ENCODE data around the gene MKKS. TPM values are rescaled to one million over a fixed set of nuclear protein-coding genes. Genes with fewer than 3 reads are reported as not detected.
"Not testable (repeated sequence)": the region's sequence is repeated elsewhere in the genome, so short reads cannot be mapped to it uniquely, and the experiment has no call there.

Gene MKKS
- total RNA-seq, 1 donor from 2014 or later, result 11.8 TPM

DNA sequence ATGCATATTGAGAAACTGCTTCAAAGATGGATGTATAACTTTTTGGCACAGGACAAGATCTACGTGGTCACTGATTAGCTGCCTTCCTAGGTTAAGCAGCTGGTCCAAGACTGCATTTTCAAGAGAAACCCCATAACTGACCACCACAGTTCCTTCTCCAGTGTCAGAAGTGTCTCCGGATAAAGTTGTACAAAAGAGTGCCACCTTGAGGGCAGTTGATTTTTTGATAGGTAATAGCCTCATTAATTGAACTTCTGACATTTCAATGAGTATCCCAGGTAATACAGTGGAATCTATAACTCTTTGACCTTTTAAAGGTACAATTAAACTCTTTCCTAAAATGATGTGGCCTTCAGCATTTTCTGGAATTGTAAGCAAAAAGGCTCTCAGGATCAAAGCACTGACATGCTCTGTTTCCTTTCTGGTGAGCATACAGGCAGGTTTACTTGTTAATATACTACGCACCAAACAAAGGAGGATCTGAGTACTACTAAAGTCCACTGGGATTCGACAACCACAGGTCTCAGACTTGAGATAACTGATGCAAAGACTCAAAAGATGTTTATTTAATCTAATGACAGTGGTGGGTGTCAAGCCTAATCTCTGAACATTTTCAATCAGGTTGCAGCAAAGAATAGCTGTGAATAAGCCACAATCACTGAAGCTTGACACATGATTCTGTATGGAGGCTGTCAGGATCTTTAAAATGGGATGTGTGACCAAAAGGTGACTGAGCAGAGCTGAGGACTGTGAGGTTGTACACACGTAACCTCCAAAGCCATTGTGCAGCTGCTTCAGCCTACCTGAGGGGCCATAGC, 21.2 kb downstream of the MKKS start:
- DNase-seq (ENCODE audit: low spot score), result no peak

DNA sequence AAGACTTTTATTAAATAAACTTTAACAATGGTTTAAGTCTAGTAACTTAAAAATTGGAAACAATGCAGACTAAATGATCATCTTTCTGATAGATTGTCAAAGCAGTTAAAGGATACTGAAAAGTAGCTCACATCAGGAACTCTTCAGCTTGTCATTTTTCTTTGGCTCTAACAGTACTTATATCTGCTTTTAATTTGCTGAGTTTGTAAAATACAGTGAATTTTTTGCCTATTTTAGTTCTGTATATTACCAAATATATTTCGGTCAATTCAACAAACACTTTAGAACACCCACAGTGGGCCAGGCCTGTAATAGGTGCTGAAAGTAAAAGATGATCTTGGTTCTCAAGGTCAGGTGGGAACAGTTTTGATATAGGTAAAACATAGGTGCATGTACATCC, 22.3 kb downstream of the MKKS start:
- no peak for DNase-seq (ENCODE audit: low spot score)

DNA sequence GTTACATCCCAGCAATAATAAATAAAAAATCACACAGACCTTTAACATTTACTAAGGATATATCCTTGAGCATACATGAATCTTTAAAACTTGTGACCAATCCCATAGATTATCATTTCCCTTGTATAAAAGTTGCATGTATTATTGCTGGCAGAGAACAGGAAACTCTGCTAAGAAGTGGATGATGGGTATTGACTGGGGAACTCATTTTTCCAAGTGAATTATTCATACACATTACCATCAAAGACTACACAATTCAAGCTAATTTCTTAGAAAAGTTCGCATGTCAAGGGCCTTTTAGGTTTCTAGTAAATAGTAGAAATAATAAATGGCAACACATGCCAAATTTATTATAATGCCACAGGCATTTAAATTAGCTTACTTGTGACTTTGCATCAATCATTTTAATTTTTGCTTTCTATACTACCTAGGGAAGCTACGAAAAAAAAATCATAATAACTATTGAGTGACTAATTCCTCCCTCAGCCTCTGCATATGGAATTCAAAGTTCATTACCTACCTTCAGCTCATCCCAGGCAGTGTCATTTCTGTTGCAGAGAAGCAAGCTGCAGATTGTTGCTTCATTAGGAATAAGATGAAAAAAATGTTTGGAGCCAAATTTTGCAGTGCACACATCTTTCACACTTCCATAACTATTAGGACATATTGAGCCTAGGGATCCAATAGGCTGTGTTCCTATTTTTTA, 25.8 kb downstream of the MKKS start:
- DNase-seq (ENCODE audit: low spot score), result no peak

DNA sequence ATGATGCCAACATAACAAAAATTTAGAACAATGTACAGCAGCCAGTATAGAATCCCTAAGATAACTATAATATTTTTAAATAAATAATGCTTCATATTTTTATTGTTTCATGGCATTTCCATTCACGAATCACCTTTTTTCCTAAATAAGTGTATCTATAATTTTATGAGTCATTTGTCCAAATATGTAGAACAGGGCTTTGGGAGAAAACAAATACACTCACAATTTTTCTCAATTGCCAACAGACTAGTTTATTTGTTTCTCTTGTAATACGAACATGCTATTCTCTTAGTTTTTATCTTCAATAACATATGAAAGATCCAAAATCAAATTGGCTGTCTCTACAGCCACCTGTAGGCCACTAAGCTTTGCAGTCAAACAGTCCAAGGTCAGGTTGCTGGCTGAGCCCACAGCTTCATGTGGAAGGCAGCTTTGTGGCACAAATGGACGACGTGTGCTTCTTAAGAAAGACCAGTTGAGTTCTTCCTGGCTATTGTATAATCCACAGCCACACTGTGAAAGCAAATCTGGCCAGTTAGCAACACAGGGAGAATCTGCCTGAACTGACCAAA, 29.0 kb downstream of the MKKS start:
- DNase-seq (ENCODE audit: low spot score), result no peak

DNA sequence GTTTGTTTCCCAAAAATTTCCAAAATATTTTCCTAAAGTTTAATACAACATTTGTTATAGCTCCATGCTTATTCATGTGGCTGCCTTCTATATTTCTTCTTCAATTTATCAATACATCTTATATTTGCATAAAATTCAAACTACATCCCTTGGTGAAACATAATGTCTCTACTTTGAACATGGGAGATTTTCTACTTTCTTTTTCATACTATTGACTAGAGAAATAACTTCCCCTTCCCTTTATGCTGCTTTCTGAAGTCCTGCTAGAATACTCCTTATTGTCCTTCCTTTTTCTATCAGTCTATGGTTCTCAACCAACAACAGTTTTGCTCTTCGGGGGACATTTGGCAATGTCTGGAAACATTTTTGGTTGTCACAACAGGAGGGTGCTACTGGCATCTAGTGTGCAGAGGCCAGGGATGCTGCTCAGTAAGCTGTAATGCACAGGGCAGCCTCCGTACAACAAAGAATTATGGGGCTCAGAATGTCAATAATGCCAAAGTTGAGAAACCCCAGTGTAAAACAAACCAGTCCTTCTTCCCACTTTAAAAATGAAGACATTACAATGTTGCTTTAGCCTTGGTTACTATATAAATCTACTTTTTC, 29.9 kb downstream of the MKKS start:
- no peak for DNase-seq (ENCODE audit: low spot score)

DNA sequence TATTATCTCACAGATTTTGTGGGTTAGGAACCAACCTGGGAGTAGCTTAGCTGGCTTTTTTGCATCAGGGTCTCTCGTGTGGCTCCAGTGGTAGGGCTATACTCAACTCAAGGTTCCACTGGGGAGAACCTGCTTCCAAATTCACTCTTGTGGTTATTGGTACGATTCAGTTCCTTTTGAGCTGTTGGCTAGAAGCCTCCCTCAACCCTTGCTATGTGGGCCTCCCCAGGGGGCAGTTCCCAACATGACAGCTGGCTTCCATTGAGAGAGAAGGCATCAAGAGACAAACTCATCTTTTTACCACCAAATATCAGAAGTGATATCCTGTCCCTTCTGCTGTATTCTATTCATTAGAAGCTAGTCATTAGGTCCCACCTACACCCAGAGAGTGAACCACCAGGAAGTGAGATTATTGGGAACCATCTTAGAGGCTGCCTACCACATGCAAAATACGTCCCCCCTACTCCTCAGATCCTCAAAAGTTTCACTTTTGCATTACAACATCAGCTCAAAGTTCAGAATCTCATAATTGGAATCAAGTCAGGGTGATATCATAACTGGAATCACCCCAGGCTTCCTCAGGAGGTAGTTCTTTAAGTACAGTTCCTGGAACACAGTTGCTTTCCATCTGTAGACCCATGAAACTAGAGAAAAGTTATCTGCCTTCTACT, 30.9 kb downstream of the MKKS start:
- DNase-seq (ENCODE audit: low spot score), result no peak

DNA sequence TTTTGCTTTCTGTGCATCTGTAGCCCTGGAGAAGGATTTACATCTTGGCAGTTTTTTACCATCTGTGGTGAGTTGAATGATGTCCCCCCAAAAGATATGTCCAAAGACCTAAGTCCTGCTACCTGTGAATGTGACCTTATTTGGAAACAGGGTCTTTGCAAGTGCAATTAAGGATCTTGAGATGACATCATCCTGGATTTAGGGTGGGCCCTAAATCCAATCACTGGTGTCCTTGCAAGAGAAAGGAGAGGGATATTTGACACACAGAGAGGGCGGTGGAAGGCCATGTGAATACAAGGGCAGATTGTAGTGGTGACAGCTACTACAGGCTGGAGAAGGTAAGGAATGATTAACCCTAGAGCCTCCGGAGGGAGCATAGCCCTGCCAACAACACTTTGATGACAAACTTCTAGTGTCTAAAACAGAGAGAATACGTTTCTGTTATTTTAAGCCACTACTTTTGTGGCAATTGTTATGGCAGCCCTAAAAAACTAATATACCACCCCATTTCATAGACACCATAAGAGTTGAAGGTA, 35.1 kb downstream of the MKKS start:
- no peak for DNase-seq (ENCODE audit: low spot score)

DNA sequence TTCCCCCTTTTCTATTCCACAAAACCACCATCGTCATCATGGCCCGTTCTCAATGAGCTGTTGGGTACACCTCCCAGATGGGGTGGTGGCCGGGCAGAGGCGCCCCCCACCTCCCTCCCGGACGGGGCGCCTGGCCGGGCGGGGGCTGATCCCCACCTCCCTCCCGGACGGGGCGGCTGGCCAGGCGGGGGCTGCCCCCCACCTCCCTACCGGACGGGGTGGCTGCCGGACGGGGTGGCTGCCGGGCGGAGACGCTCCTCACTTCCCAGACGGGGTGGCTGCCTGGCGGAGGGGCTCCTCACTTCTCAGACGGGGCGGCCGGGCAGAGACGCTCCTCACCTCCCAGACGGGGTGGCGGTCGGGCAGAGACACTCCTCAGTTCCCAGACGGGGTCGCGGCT, 39.3 kb downstream of the MKKS start:
- not testable (repeated sequence) for DNase-seq (ENCODE audit: low spot score)

DNA sequence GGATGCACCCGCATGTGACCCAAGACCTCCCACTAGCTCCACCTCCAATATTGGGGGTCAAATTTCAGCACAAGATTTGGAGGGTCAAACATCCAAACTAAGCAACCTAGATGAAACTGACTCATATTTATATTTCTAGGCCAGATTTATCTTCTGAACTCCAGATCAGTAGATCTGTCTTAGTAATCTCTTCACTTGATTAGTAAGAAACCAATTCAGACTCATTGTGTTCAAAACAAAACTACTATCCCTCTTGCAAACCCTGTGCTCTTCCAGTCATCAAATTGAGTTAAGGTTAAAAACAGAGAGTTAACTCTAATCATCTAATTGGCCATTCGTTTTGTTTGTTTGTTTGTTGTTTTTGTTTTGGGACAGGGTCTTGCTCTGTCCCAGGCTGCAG, 43.3 kb downstream of the MKKS start:
- no peak for DNase-seq (ENCODE audit: low spot score)

DNA sequence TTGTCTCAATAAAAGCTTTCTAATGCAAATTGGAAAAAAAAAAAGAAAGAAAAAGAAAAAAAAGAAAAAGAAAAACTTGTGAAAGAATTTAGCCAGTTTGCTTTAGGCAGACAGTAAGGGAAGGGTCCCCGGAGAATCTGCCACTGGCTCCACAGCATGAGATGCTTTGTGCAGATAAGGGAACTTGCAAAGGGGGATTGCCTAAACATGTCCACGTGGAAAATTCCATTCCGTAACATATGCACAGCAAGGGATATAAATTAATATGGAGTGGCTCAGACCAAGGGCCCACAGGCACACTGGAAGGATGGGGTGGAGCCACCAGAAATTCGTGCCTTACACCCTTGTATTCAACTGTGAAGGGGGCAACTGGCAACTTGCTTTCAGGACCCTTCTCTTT, 45.4 kb downstream of the MKKS start:
- peak; percentile 25 for DNase-seq (ENCODE audit: low spot score)

DNA sequence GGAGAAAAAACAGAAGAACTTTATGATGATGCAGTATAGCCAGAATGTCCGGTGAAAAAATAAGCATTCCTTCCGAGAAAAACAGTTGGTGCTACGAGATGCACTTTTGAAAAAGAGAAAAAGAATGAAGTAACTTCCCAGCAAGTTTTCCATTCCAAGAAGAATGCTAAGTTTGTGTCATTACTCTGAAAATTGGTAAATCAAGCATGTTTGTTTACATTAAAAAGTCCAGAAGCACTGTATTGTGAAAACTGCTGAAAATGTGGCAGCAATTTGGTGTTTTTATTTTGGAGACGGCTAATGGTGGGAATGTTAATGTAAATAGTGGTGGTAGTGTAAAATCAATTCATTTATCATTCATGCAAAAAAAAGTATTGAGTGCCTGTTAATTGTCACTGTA, 46.3 kb downstream of the MKKS start:
- DNase-seq (ENCODE audit: low spot score), result no peak

DNA sequence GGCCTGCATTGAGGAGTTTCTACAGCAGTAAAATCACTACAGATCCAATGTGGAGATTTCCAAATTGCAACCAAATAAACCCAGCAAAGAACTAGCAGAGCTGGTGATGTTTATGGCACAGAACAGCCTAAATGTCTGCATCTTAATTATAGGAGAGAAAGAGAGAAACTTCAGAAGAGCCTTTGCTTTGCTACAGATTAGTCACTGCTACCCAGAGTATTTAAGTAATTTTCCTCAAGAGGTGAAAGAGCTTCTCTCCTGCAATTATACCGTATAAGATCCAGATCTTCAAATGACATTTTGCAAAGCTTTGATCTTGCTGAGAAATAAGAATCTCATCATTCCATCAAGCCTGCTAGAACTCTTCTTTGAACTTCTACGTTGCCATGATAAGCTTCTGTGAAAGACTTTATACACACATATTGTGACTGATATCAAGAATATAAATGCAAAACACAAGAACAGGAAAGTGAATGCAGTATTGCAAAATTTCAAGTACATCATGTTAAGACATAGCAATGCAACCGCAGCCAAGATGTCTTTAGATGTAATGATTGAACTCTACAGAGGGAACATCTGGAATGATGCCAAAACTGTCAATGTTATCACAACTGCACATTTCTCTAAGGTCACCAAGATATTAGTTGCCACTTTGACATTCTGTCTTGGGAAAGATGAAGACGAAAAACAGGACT, 48.0 kb downstream of the MKKS start:
- peak; percentile 83 for DNase-seq (ENCODE audit: low spot score)

DNA sequence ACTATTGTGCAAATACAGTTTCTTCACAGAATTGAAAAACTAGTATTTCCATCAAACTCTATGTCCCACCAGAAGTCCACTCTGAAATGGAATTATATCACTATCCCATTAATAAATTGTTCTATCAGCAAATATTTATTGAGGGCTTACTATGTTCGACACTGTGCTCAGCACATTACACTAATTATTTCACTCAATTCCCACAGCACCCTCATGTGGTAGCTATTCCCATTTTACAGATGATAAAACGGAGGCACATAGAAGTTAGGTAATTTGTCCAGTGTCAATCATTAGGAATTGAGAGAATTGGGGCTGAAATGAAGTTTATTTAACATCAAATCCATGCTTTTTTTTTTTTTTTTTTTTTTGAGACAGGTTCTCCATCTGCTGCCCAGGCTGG, 52.5 kb downstream of the MKKS start:
- no peak for DNase-seq (ENCODE audit: low spot score)

DNA sequence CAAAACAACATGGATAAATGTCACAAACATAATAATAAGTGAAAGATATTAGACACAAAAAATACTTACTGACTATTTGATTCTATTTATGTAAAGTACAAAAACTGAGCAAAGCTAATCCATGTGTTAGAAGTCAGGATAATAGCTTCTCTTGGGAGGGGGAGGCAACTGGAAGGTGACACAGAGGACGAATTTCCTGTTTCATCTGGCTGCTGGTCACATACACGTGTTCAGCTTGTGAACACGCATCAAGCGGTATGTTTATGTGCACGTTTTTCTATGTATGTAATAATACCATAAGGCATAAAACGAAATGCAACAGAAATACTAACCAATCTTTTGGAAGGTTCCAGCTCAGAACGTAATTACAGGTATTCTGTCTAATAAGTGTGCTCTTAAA, 54.3 kb downstream of the MKKS start:
- no peak for DNase-seq (ENCODE audit: low spot score)

DNA sequence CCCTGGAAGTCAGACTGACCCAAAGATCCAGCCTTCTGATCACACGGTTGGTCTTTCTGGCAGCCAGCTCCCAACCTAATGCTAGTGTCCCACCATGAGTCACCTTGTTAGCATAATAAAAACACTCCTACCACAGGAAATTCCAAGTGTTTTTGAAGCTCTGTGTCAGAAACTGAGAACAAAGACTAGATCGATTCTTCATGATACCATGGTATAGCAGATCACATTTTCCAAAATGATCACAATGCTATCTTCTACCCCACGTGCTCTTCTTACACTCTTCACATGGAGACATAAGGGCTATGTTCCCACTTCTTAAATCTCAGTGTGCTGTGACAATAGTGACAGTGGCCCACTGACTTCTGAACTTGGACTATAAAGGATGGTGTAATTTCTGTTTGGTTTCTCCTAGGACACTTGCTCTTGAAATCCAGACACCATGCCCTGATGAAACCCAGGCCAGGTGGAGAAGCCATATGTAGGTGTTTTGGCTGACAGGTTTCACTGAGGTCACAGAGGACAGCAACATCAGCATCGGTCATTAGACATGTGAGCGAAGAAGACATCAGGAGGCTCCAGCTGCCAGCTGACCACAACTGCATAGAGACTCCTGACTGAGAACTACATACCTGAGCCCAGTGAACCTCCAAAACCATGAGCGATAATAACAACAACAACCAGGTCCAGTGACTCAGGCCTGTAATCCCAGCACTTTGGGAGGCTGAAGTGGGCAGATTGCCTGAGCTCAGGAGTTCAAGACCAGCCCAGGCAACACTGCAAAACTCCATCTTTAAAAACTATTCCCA, 57.5 kb downstream of the MKKS start:
- DNase-seq (ENCODE audit: low spot score), result no peak

DNA sequence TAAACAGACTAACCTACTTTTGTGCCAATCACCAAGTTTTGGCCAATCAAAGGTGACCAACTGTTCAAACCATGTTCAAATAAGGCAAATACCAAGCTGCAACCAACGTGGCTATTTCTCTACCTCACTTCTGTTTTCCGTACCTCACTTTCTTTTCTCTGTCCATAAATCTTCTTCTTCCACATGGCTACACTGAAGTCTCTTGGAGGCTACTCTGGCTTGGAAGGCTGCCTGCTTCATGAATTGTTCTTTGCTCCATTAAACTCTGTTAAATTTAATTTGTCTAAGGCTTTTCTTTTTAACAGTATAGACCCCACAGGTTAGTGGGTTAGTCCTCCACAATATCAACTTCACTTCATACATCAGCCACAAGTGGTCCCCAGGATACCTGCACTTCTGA, 58.8 kb downstream of the MKKS start:
- no peak for DNase-seq (ENCODE audit: low spot score)

DNA sequence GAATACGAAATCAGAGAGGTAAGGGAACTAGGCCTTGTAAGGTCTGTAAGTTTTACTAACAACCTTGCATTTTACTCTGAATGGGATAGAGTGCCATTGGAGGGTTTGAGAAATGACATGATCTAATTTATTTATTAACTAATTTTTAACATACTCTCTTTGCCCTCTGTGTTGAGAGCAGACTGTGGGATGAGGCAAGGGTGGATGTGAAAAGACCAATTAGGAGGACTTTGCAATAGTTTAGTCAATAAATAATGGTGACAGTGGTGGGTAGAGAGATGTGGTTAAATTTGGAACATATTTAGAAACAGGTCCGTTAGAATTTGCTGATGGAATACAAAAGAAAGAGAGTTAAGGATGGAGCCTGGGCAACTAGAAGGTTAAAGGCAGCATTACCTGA, 60.0 kb downstream of the MKKS start:
- no peak for DNase-seq (ENCODE audit: low spot score)

DNA sequence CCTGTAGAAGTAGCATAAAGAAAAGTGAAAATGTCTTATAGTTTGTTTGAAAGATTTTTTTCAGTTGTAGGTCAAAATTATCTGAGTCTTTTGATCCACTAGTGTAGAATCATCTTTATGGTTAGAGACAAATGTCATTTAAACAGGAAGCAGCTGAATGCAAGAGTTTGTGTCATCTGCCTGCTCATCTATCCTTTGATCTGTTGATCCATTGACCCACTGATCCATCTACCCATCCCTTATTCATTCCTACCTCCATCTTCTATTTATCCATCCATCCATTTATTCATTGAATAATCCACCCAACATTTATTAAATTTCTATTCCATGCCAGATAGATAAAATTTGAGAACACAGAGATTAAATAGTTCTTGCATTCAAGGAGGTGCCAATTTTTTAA, 62.6 kb downstream of the MKKS start:
- no peak for DNase-seq (ENCODE audit: low spot score)

DNA sequence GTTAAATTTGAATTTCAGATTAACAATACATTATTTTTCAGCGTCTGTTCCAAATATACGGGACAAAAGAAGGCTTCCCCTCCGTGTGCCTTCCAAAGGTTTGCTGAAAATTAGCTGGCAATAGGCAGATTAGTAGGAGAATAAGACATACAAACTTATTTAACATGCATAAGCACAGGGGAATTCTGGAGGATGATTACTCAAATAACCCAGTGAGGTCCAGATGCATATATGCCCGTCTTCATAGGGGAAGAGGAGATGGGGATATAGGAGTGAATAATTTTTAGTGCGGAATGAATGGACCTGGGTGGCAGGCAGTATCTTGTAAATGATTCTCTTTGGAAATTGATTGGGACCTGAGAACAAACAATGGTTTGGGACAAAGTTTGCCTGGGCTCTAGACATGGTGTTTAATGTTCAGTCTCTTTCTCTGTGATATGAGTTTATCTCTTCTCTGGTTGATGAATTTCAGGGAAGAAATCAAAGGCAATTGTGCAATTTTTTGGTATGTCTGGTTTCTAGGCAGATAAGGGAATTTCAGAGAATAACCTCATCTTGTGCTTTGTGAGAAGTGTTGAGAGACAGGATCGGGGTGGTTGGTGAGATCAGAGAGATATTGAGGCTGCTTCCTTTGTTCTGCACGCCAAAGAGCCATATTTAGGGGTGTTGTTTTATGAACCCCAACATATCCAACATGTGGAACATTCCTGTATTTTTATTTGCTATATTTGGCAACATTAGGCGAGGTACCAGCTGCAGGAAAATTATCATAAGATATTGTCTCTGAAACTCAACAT, 63.7 kb downstream of the MKKS start:
- DNase-seq (ENCODE audit: low spot score), result peak; percentile 90
